ENCODE results near the gene LRRC3. TPM values are rescaled to one million over a fixed set of nuclear protein-coding genes. Genes with fewer than 3 reads are reported as not detected.

The LRRC3 gene
- total and polyA plus RNA-seq, 4 donors, result 3.0 to 14.2 (median 7.5) TPM

GRCh38 chr21:44418108-44418875 lies 37.0 kb upstream of the LRRC3 start:
- H3K27ac ChIP-seq (ENCODE audit: low read depth in 1 of 2, low read length in 2 of 2), result no peak overlapping the region
- no peaks in the 10 kb centered on the region for H3K9me3 ChIP-seq (ENCODE audit: control insufficient read depth in 4 of 4, low read length in 3 of 4)
- H3K36me3 ChIP-seq (ENCODE audit: control insufficient read depth in 4 of 4, insufficient read depth in 3 of 4, low read depth in 1 of 4, low read length in 3 of 4), result no peaks in the 10 kb centered on the region
- 93% methylated on average over 25 of the region's 25 CpGs for WGBS
- no peaks in the 10 kb centered on the region for H3K27me3 ChIP-seq (ENCODE audit: control insufficient read depth in 4 of 4, insufficient read depth in 4 of 4, low read length in 3 of 4)
- no peak overlapping the region for H3K9ac ChIP-seq (ENCODE audit: low read depth in 1 of 2, low read length in 2 of 2)
- no peak overlapping the region for H3K4me3 ChIP-seq (ENCODE audit: low read depth in 1 of 3, low read length in 3 of 3)
- no peaks in the 10 kb centered on the region for H3K4me1 ChIP-seq (ENCODE audit: control insufficient read depth in 4 of 4, insufficient read depth in 4 of 4, low read length in 3 of 4)
- TF ChIP-seq HNF4G (IDR thresholded peaks at IDR 0.05) (no peak), GABPA (IDR thresholded peaks at IDR 0.05 in 1 of 2, conservative IDR thresholded peaks at IDR 0.05 in 1 of 2) (no peak), FOXA2 (IDR thresholded peaks at IDR 0.05) (no peak), REST (IDR thresholded peaks at IDR 0.05) (no peak), HNF4A (conservative IDR thresholded peaks at IDR 0.05) (no peak), EGR1 (IDR thresholded peaks at IDR 0.05; ENCODE audit: low read depth in 2 of 2) (no peak), YY1 (IDR thresholded peaks at IDR 0.05) (no peak), CTCF (IDR thresholded peaks at IDR 0.05; ENCODE audit: low read depth, low read length, missing input control) (no peak), SP1 (IDR thresholded peaks at IDR 0.05) (no peak), ATF3 (IDR thresholded peaks at IDR 0.05) (no peak), JUND (IDR thresholded peaks at IDR 0.05) (no peak), RXRA (IDR thresholded peaks at IDR 0.05) (no peak), NR2F2 (IDR thresholded peaks at IDR 0.05) (no peak)
- DNase-seq (ENCODE audit: low spot score), result no peak

- WGBS, result 97% methylated on average over 8 of the region's 8 CpGs
- no peaks in the 10 kb centered on the region for H3K36me3 ChIP-seq (ENCODE audit: control insufficient read depth in 4 of 4, insufficient read depth in 3 of 4, low read depth in 1 of 4, low read length in 3 of 4)
Observed at GRCh38 chr21:44418876-44419230, 36.5 kb upstream of the LRRC3 start.

More at GRCh38 chr21:44418876-44419230, 36.5 kb upstream of the LRRC3 start:
- TF ChIP-seq FOXA1 (IDR thresholded peaks at IDR 0.05) (no peak), TAF1 (conservative IDR thresholded peaks at IDR 0.05) (no peak), SP1 (IDR thresholded peaks at IDR 0.05) (no peak), CTCF (IDR thresholded peaks at IDR 0.05; ENCODE audit: low read depth, low read length, missing input control) (no peak), ATF3 (IDR thresholded peaks at IDR 0.05) (no peak), JUND (IDR thresholded peaks at IDR 0.05) (no peak), ZBTB33 (IDR thresholded peaks at IDR 0.05) (no peak), RAD21 (IDR thresholded peaks at IDR 0.05) (no peak), FOXA2 (IDR thresholded peaks at IDR 0.05) (no peak), HNF4G (IDR thresholded peaks at IDR 0.05) (no peak), REST (IDR thresholded peaks at IDR 0.05) (no peak), HNF4A (conservative IDR thresholded peaks at IDR 0.05) (no peak)
- Histone ChIP-seq H3K4me1 (ENCODE audit: control insufficient read depth in 4 of 4, insufficient read depth in 4 of 4, low read length in 3 of 4) (no peaks in the 10 kb centered on the region), H3K4me3 (ENCODE audit: low read depth in 1 of 3, low read length in 3 of 3) (no peak overlapping the region), H3K27ac (ENCODE audit: low read depth in 1 of 2, low read length in 2 of 2) (no peak overlapping the region), H3K9me3 (ENCODE audit: control insufficient read depth in 4 of 4, low read length in 3 of 4) (no peaks in the 10 kb centered on the region), H3K27me3 (ENCODE audit: control insufficient read depth in 4 of 4, insufficient read depth in 4 of 4, low read length in 3 of 4) (no peaks in the 10 kb centered on the region), H3K9ac (ENCODE audit: low read depth in 1 of 2, low read length in 2 of 2) (no peak overlapping the region)
- no peak for DNase-seq (ENCODE audit: low spot score)
